NCI-H2029 (cell line): ENCODE data around the gene OAS2.

Source experiments
- DNase-seq: peaks from one replicate; lab custom pipeline; 2025; lab: John Stamatoyannopoulos, UW

OAS2 gene

GRCh38 chr12:113059071-113059595 lies 80.8 kb downstream of the OAS2 start:
- DNase-seq, result no peak

- no peak for DNase-seq
Observed at GRCh38 chr12:113060336-113060960, 82.1 kb downstream of the OAS2 start.

- no peak for DNase-seq
Observed at GRCh38 chr12:113061061-113061694, 82.9 kb downstream of the OAS2 start.
